SK-N-SH (cell line): ENCODE data around the gene NAA30. TPM values are rescaled to one million over a fixed set of nuclear protein-coding genes. Genes with fewer than 3 reads are reported as not detected.

Source experiments
- CTCF ChIA-PET: fragments of 300-600, 350-600 bp; formaldehyde crosslinking; extraction: SDS; loops from one replicate; lab custom pipeline; 2021; lab: Yijun Ruan, JAX
- POLR2A ChIA-PET: fragments of 350-600 bp; sonication (Branson Sonifier 250); formaldehyde crosslinking; extraction: SDS; loops from one replicate; lab custom pipeline; 2020; ENCODE audit warnings: antibody characterized with exemption, inconsistent platforms; lab: Yijun Ruan, JAX
- DNase-seq: peaks from one replicate; pipeline ENCODE4 v3.0.0; 2012
- H2AFZ ChIP-seq: fragments of 200-600 bp; sonication (generic); 2 replicates; pipeline ENCODE4 v1.8.1; 2016; ENCODE audit warnings: antibody characterized with exemption, mild to moderate bottlenecking, low read depth
- H3F3A ChIP-seq: fragments of 200-600 bp; sonication (generic); replicated peaks from 2 replicates; pipeline ENCODE3; 2016; ENCODE audit warnings: antibody characterized with exemption, mild to moderate bottlenecking; ENCODE audit not compliant: insufficient read depth
- H3K27ac ChIP-seq, 2 experiments: fragments of 200-500 bp in 1 of 2; fragments of 200-600 bp in 1 of 2; sonication (Bioruptor generic) in 1 of 2; sonication (generic), shearing (Covaris generic) in 1 of 2; 2 replicates each; pipeline versions ENCODE4 v1.5.1 to v1.6.1; 2014 to 2016; ENCODE audit warnings: low read depth in 2 of 2, inconsistent platforms in 1 of 2, low read length in 1 of 2, mild to moderate bottlenecking in 1 of 2, mixed read lengths in 1 of 2
- H3K27me3 ChIP-seq: fragments of 200-600 bp; sonication (generic), shearing (Covaris generic); 2 replicates; pipeline ENCODE4 v1.6.1; 2016; ENCODE audit warnings: mixed run types; ENCODE audit not compliant: insufficient read depth
- H3K36me3 ChIP-seq, 2 experiments: fragments of 200-500 bp in 1 of 2; fragments of 200-600 bp in 1 of 2; sonication (Bioruptor generic) in 1 of 2; sonication (generic) in 1 of 2; replicated peaks in 1 of 2; 2 replicates each; pipeline versions ENCODE3 to v1.5.1; 2014 to 2016; ENCODE audit warnings: low read length in 1 of 2, mild to moderate bottlenecking in 1 of 2; ENCODE audit not compliant: insufficient read depth in 2 of 2, control insufficient read depth in 1 of 2
- H3K4me1 ChIP-seq, 2 experiments: fragments of 200-500 bp in 1 of 2; fragments of 200-600 bp in 1 of 2; sonication (Bioruptor generic) in 1 of 2; sonication (generic), shearing (Covaris generic) in 1 of 2; 2 replicates each; pipeline versions ENCODE4 v1.5.1 to v1.6.1; 2014 to 2016; ENCODE audit warnings: low read depth in 1 of 2, low read length in 1 of 2, mixed run types in 1 of 2; ENCODE audit not compliant: insufficient read depth in 2 of 2, control insufficient read depth in 1 of 2
- H3K4me2 ChIP-seq: fragments of 200-600 bp; sonication (generic), shearing (Covaris generic); 2 replicates; pipeline ENCODE4 v1.6.1; 2017; ENCODE audit warnings: mixed run types
- H3K4me3 ChIP-seq, 2 experiments: fragments of 200-500 bp in 1 of 2; fragments of 200-600 bp in 1 of 2; sonication (Bioruptor generic) in 1 of 2; sonication (generic), shearing (Covaris generic) in 1 of 2; 2 replicates each; pipeline versions ENCODE4 v1.5.1 to v1.8.1; 2014 to 2016; ENCODE audit warnings: low read depth in 2 of 2, inconsistent platforms in 1 of 2, low read length in 1 of 2, mild to moderate bottlenecking in 1 of 2, mixed read lengths in 1 of 2, moderate library complexity in 1 of 2
- H3K79me2 ChIP-seq: fragments of 200-600 bp; sonication (generic); 2 replicates; pipeline ENCODE4 v1.8.1; 2017; ENCODE audit warnings: mild to moderate bottlenecking; ENCODE audit not compliant: insufficient read depth
- H3K9ac ChIP-seq: fragments of 200-600 bp; sonication (generic); 2 replicates; pipeline ENCODE4 v1.6.1; 2017; ENCODE audit warnings: mixed run types
- H3K9me2 ChIP-seq: fragments of 200-600 bp; sonication (generic); 2 replicates; pipeline ENCODE4 v1.6.1; 2017; ENCODE audit warnings: mixed run types
- H3K9me3 ChIP-seq: fragments of 200-600 bp; sonication (generic); 2 replicates; pipeline ENCODE4 v1.6.1; 2017; ENCODE audit warnings: mixed run types, mild to moderate bottlenecking, moderate library complexity
- H4K20me1 ChIP-seq: fragments of 200-600 bp; sonication (generic); 2 replicates; pipeline ENCODE4 v1.6.1; 2017; ENCODE audit warnings: mild to moderate bottlenecking, mixed run types; ENCODE audit not compliant: insufficient read depth
- CHD2 ChIP-seq: fragments of 150-350 bp; IDR thresholded peaks from 2 replicates; pipeline ENCODE4 v1.6.1; 2018; ENCODE audit warnings: low read length; ENCODE audit not compliant: partially characterized antibody
- FOSL2 ChIP-seq: IDR thresholded peaks from 2 replicates; pipeline ENCODE4 v1.4.0; 2012; ENCODE audit warnings: low read depth, mild to moderate bottlenecking, moderate library complexity, borderline replicate concordance
- GABPA ChIP-seq: IDR thresholded peaks from 2 replicates; pipeline ENCODE4 v1.4.0; 2012; ENCODE audit warnings: low read depth, mild to moderate bottlenecking
- MAX ChIP-seq: IDR thresholded peaks from 2 replicates; pipeline ENCODE4 v1.4.0; 2012; ENCODE audit warnings: low read depth
- MEF2A ChIP-seq: IDR thresholded peaks from 2 replicates; pipeline ENCODE4 v1.4.0; 2012; ENCODE audit warnings: low read depth, borderline replicate concordance
- NFIC ChIP-seq: IDR thresholded peaks from 2 replicates; pipeline ENCODE4 v1.4.0; 2012; ENCODE audit warnings: borderline replicate concordance
- NRF1 ChIP-seq: IDR thresholded peaks from 2 replicates; pipeline ENCODE4 v1.6.1; 2012; ENCODE audit warnings: low read depth, mild to moderate bottlenecking, low read length
- POLR2AphosphoS5 ChIP-seq: IDR thresholded peaks from 2 replicates; pipeline ENCODE4 v1.6.1; 2012; ENCODE audit warnings: low read depth, low read length
- RAD21 ChIP-seq: IDR thresholded peaks from 2 replicates; pipeline ENCODE4 v1.6.1; 2012; ENCODE audit warnings: mild to moderate bottlenecking, low read length
- REST ChIP-seq: IDR thresholded peaks from 2 replicates; pipeline ENCODE4 v1.6.1; 2012; ENCODE audit warnings: mild to moderate bottlenecking, low read depth, low read length, moderate library complexity
- RFX5 ChIP-seq: IDR thresholded peaks from 2 replicates; pipeline ENCODE4 v1.6.1; 2012; ENCODE audit warnings: mild to moderate bottlenecking, improper control_type of control experiment, low read length
- RXRA ChIP-seq: IDR thresholded peaks from 2 replicates; pipeline ENCODE4 v1.4.0; 2012; ENCODE audit warnings: low read depth, mild to moderate bottlenecking, borderline replicate concordance
- TCF12 ChIP-seq: IDR thresholded peaks from 2 replicates; pipeline ENCODE4 v1.4.0; 2012
- TEAD4 ChIP-seq: IDR thresholded peaks from 2 replicates; pipeline ENCODE4 v1.4.0; 2012; ENCODE audit warnings: mild to moderate bottlenecking, borderline replicate concordance; ENCODE audit not compliant: insufficient read depth
- USF1 ChIP-seq: IDR thresholded peaks from 2 replicates; pipeline ENCODE4 v1.4.0; 2012; ENCODE audit warnings: low read depth, borderline replicate concordance
- USF2 ChIP-seq: fragments of 150-350 bp; IDR thresholded peaks from 2 replicates; pipeline ENCODE4 v1.6.1; 2017; ENCODE audit warnings: antibody characterized with exemption, low read length, low read depth, borderline replicate concordance
- WGBS: methylation state at CpG from one replicate; pipeline ENCODE4 v1.1.6; 2017; ENCODE audit warnings: low lambda C conversion rate; 5-methylcytosine and 5-hydroxymethylcytosine counted together
- polyA plus RNA-seq, 3 experiments: library from polyadenylated mRNA; depleted of rRNA; stranded (reverse); fragments of >200 nt; gene quantifications; 2 replicates each; pipeline ENCODE4 v1.2.3, GENCODE V29; 2012

Gene NAA30
- polyA plus RNA-seq, 1 of the 3 experiments (the other 2 are of a cell fraction), result 3.0 TPM

GRCh38 chr14:57352396-57353170 lies 37.8 kb upstream of the NAA30 start:
- 8% methylated on average over 9 of the region's 9 CpGs for WGBS
- Histone ChIP-seq H3K4me3 (no peak overlapping the region), H3K9me3 (no peaks in the 10 kb centered on the region), H3K9ac (no peak overlapping the region), H3K9me2 (no peaks in the 10 kb centered on the region), H3K27me3 (peaks cover 4% of the 10 kb centered on the region; the same call in 1 of the 2 replicates), H3K27ac (no peak overlapping the region), H3F3A (no peaks in the 10 kb centered on the region), H3K79me2 (no peaks in the 10 kb centered on the region), H3K4me1 (no peaks in the 10 kb centered on the region), H3K4me2 (no peak overlapping the region), H2AFZ (no peak overlapping the region), H3K36me3 (no peaks in the 10 kb centered on the region), H4K20me1 (no peaks in the 10 kb centered on the region)
- DNase-seq, result no peak
- CTCF ChIA-PET, result interaction anchor here (1.4 kb wide), 1 partner anchor 19 kb away, joined by 4 read pairs; no protein-coding TSS in a partner anchor
- POLR2A ChIA-PET, result no interaction called here
- no peak for TF ChIP-seq TCF12
- no peak for TF ChIP-seq POLR2AphosphoS5
- no peak for TF ChIP-seq RAD21
- no peak for TF ChIP-seq USF1
- no peak for TF ChIP-seq FOSL2
- no peak for TF ChIP-seq USF2
- no peak for TF ChIP-seq RXRA
- TF ChIP-seq GABPA, result no peak
- no peak for TF ChIP-seq CHD2
- no peak for TF ChIP-seq NRF1
- TF ChIP-seq MEF2A, result no peak
- TF ChIP-seq MAX, result no peak
- TF ChIP-seq NFIC, result no peak

GRCh38 chr14:57355081-57355800 lies 35.1 kb upstream of the NAA30 start:
- 52% methylated on average over 3 of the region's 3 CpGs for WGBS
- peaks cover 6% of the 10 kb centered on the region; the same call in 1 of the 2 replicates for H3K27me3 ChIP-seq
- no peaks in the 10 kb centered on the region for H4K20me1 ChIP-seq
- H3K36me3 ChIP-seq, result no peaks in the 10 kb centered on the region
- H3K9me3 ChIP-seq, result no peaks in the 10 kb centered on the region
- no peak for DNase-seq
- CTCF ChIA-PET, result interaction anchor here (0.7 kb wide), 1 partner anchor 1835 kb away, joined by 3 read pairs; no protein-coding TSS in a partner anchor
- H3K9me2 ChIP-seq, result no peaks in the 10 kb centered on the region
- no peak overlapping the region for H3K27ac ChIP-seq
- POLR2A ChIA-PET, result no interaction called here
- TF ChIP-seq NFIC, result no peak
- no peak for TF ChIP-seq RFX5
- no peak for TF ChIP-seq POLR2AphosphoS5
- no peak for TF ChIP-seq TEAD4
- no peak for TF ChIP-seq REST
- H3K4me2 ChIP-seq, result no peak overlapping the region
- no peak overlapping the region for H3K4me3 ChIP-seq
- no peak overlapping the region for H2AFZ ChIP-seq
- no peaks in the 10 kb centered on the region for H3K4me1 ChIP-seq
- no peak overlapping the region for H3K9ac ChIP-seq
- no peaks in the 10 kb centered on the region for H3F3A ChIP-seq
- H3K79me2 ChIP-seq, result no peaks in the 10 kb centered on the region
